Midbrain (tissue), 1 donor: ENCODE results near the gene ANKRD40CL.
"Not testable (repeated sequence)": the region's sequence is repeated elsewhere in the genome, so short reads cannot be mapped to it uniquely, and the experiment has no call there.

Experiments
- DNase-seq: peaks from one replicate; lab custom pipeline; 2025; lab: John Stamatoyannopoulos, UW

ANKRD40CL gene

GRCh38 chr17:50758989-50759544 lies 8.3 kb downstream of the ANKRD40CL start:
- no peak for DNase-seq

- no peak for DNase-seq
Measured at GRCh38 chr17:50758524-50758923, 8.8 kb downstream of the ANKRD40CL start.

GRCh38 chr17:50754521-50754920 lies 12.8 kb downstream of the ANKRD40CL start:
- DNase-seq = no peak

- DNase-seq = no peak
Measured at GRCh38 chr17:50749245-50749644, 18.1 kb downstream of the ANKRD40CL start.

- no peak for DNase-seq
Measured at GRCh38 chr17:50745631-50746030, 21.7 kb downstream of the ANKRD40CL start.

- no peak for DNase-seq
Measured at GRCh38 chr17:50739098-50739497, 28.2 kb downstream of the ANKRD40CL start.

GRCh38 chr17:50737118-50737698 lies 30.1 kb downstream of the ANKRD40CL start:
- no peak for DNase-seq

GRCh38 chr17:50735287-50735686 lies 32.0 kb downstream of the ANKRD40CL start:
- DNase-seq = no peak

GRCh38 chr17:50731575-50732460 lies 35.5 kb downstream of the ANKRD40CL start:
- DNase-seq = no peak

GRCh38 chr17:50728881-50729765 lies 38.2 kb downstream of the ANKRD40CL start:
- no peak for DNase-seq

- no peak for DNase-seq
Measured at GRCh38 chr17:50728112-50728429, 39.2 kb downstream of the ANKRD40CL start.

GRCh38 chr17:50725769-50726655 lies 41.3 kb downstream of the ANKRD40CL start:
- DNase-seq = no peak

- not testable (repeated sequence) for DNase-seq
Measured at GRCh38 chr17:50724622-50725021, 42.7 kb downstream of the ANKRD40CL start.

GRCh38 chr17:50722746-50723145 lies 44.6 kb downstream of the ANKRD40CL start:
- DNase-seq = no peak

GRCh38 chr17:50721194-50722010 lies 45.9 kb downstream of the ANKRD40CL start:
- no peak for DNase-seq

- DNase-seq = no peak
Measured at GRCh38 chr17:50719924-50720794, 47.2 kb downstream of the ANKRD40CL start.

- peak; percentile 92 for DNase-seq
Measured at GRCh38 chr17:50719144-50719923, 48.0 kb downstream of the ANKRD40CL start, which contains the start of gene LUC7L3. LUC7L3 (plus strand) TSS chr17:50719603; CDS start chr17:50719733, 130 bp downstream.

- DNase-seq = no peak
Measured at GRCh38 chr17:50715471-50715870, 51.8 kb downstream of the ANKRD40CL start.
